HPDE6-E6E7 (cell line): ENCODE results near the gene TTLL10.
"Not testable (repeated sequence)": the region's sequence is repeated elsewhere in the genome, so short reads cannot be mapped to it uniquely, and the experiment has no call there.

Source experiments
- DNase-seq: peaks from one replicate; pipeline ENCODE4 v3.0.0; 2011; ENCODE audit warnings: missing footprints; ENCODE audit errors: extremely low spot score

Gene TTLL10

GRCh38 chr1:1171546-1172340, 1.9 kb upstream of the TTLL10 start:
- DNase-seq = no peak

DNA sequence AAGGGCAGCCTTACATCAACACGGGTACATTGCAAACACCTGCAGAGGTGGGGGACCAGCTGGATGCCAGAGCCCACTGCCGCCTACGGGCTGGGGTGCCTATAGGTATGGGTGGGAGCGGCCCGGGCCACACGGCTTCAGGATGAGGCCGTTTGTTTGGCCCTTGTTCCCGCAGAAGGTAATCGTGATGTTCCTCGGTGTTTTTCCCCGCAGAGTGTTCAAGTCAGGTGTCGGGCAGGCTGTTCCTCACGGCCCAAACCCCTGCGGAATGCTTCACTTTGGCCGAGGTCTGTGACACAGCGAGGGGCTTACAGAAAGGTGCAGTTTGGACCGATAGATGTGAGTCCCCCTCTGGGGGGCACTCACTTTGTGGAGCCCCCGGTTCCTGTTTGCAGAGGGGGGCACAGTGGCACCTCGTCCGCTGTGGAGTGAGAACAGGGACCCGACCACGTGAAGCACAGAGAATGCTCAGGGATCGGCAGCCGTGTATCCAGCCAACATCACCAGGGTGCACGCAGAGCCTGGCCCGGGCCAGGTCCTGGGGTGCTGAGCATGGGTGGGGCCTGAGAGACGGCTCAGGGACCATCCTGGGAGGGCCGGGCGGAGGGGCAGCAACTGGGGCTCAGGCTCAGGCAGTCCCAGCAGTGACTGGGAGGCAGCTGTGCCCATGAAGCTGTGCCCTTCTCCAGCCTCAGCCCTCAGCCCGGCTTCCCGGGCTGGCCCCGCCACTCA, 453 bp upstream of the TTLL10 start:
- DNase-seq = no peak

- no peak for DNase-seq
Measured at GRCh38 chr1:1175221-1176062, 1.8 kb downstream of the TTLL10 start.

DNA sequence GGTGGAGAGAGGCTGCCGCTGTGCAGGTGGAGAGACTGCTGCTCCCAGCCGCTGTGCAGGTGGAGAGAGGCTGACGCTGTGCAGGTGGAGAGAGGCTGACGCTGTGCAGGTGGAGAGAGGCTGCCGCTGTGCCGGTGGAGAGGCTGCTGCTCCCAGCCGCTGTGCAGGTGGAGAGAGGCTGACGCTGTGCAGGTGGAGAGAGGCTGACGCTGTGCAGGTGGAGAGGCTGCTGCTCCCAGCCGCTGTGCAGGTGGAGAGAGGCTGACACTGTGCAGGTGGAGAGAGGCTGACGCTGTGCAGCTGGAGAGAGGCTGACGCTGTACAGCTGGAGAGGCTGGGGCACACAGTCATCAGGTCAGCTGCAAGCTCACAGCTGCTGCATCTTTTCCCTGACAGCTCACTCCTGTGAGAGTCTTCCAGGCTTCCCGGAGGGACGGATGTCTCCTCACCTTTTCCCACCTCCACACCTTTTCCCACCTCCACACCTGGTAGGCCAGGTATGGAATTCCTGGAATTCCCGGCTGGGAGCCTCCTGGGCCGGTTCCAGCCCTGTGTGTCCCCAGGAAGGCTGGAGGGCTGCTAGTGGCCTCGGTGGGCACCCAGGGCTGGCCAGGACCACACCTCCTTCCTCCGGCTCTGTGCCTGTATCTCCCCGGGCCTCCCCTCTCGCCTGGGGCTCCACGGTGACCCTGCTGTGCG, 2.5 kb downstream of the TTLL10 start:
- not testable (repeated sequence) for DNase-seq

DNA sequence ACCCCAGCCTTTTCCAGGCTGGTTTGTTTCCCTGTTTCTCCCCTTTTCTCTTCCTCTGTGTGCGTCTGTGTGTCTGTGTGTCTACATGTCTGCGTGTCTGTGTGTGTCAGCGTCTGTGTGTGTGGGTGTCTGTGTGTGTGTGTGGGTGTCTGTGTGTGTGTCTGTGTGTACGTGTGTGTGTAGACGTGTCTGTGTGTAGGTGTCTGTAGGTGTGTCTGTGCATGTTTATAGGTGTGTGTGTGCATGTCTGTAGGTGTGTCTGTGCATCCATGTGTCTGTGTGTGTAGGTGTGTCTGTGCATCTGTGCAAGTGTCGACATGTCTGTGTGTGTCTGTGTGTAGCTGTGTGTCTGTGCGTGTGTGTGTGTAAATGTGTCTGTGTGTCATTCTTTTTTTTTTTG, 3.3 kb downstream of the TTLL10 start:
- DNase-seq = no peak

GRCh38 chr1:1177452-1178206, 3.9 kb downstream of the TTLL10 start:
- DNase-seq = no peak

GRCh38 chr1:1178794-1179331, 5.2 kb downstream of the TTLL10 start:
- no peak for DNase-seq

DNA sequence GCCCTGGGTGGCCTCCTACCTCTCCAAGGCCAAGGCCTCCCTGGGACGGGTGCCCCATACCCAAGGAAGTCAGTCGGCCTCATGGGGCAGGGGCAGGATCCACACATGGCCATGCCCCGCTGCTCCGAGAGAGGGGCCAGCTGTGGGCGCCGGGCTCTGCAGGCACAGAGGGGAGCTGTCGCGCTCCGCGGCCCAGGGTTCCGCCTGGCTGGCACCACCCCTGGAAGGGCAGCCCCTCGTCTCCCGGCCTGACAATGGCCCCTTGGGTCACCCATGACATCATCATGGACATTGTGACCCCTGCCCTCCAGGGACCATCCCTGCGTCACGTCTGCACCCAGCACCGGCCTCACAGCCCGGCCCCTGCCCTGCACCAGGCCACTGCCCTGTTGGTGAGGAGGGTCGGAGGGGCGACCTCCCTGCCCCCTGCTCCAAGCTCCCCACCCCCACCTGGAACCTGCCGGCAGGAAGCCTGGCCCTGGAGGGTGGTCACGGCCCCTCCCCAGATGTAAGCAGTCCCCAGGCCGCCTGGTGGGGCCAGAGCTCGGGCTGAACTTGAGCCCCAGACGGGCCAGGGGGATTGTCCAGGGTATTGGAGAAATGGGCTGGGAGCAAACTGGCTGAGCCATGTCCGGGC, 5.8 kb downstream of the TTLL10 start:
- no peak for DNase-seq

DNA sequence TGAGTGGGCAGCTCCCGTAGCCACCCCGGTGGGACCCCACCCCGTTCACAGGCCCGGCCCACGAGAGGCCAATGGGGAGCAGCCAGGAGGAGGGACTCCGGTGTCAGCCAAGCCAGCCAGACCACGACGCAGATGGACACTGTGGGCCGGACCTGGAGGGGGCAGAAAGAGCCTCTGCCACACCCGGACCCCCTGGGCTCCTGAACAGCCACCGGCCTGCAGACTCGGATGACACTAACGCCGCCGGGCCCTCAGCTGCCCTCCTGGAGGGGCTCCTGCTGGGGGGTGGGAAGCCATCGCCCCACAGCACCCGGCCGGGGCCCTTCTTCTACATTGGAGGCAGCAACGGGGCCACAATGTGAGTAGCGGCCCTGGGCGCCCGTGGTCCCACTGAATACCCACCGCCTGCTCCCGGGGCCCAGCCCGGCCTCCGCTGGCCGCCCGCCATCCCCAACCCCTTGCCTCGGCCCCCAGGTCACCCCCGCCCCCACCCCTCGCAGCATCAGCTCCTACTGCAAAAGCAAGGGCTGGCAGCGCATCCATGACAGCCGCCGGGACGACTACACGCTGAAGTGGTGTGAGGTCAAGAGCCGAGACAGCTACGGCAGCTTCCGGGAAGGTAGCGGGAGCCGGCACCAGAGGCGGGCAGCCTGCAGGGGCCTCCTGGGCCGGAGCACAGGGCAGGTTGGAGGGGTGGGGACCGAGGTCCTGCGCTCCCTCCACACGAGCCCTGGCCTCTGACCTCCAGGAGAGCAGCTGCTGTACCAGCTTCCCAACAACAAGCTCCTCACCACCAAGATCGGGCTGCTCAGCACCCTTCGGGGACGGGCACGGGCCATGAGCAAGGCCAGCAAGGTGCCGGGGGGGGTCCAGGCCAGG, 6.5 kb downstream of the TTLL10 start:
- no peak for DNase-seq

GRCh38 chr1:1181129-1181937, 7.7 kb downstream of the TTLL10 start:
- no peak for DNase-seq

DNA sequence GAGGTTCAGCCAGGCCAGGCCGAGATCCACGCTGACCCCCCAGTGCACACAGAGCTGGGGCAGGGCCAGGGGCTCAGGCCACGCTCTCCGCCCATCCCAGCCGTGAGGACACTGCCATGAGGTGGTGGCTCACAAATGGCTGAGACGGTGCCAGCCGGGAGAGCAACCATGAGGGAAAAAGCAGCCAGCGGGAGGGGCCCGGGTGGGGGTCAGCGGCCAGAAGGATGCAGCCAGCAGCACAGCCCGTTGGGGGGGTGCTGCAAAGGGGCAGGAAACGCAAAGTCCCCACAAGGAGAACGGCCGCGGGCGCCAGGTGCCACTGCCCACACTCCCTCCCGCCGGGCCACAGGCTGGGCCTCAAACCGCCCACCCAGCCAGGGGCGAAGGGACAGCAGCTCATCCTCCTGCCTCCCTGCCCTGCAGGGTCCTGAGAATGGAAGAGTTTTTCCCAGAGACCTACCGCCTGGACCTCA, 8.3 kb downstream of the TTLL10 start:
- DNase-seq = no peak

DNA sequence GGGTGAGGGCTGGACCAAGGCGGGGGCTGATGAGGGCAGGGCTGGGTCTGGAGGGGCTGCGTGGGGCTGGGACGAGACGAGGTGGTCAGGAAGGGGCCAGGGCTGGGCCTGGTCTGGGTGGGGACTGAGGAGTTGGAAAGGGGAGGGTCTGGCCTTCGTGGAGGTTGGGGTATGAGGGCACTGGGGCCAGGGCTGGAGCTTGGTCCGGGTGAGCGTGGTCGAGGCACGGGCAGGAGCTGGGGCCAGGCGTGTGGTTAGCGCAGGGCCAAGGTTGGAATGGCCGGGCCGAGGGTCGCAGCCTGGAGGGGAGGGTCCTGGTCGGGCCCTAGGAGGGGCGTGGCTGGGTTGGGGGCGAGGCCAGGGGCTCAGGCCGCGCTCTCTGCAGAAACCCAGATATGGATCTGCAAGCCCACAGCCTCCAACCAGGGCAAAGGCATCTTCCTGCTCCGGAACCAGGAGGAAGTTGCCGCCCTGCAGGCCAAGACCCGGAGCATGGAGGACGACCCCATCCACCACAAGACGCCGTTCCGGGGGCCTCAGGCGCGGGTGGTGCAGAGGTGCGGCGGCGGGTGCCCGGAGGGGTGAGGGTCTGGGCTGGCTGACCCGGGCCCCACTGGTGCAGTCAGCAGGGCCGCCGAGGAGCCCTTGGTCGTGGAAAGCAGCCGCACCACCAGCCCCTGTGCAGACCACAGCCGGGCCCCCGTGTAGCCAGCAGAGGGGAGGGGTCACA, 9.0 kb downstream of the TTLL10 start:
- no peak for DNase-seq

GRCh38 chr1:1183221-1183747, 9.6 kb downstream of the TTLL10 start:
- DNase-seq = no peak

DNA sequence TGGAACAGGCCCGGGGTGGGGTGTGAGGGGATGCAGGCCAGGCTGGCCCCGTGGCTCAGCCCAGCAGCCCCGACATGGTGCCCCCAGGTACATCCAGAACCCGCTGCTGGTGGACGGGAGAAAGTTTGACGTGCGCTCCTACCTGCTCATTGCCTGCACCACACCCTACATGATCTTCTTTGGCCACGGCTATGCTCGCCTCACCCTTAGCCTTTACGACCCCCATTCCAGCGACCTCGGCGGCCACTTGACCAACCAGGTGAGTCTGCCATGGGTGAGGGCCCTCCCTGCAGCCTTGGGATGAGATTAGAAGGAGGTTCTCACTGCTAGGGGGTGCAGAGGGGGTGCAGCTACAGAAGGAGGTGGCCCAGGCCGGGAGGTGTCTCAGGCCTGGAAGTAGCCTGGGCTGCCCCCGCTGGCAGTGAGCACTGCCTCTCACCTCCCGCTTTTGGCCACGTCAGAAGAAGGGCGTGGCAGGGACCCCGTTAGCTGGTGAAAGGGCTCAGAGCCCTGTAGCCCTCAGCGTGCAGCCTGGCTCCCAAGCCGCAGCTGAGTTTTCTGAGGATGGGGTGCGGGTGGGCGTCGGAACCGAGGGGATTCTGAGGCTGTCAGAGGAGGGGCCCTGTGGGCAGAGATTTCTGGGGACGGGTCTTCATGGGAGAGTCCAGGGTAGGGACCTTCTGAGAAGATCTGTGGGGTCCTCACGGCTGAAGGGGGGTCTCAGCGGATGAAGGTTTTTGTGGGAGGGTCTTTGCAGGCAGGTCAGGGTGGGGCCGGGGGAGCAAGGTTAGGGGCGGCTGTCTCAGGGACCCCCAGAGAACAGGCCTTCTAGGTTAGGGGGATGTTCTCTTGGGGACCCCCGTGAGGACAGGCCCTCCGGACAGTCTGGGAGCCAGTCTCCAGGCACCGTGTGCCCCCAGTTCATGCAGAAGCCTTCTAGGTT, 10.4 kb downstream of the TTLL10 start:
- DNase-seq = no peak

DNA sequence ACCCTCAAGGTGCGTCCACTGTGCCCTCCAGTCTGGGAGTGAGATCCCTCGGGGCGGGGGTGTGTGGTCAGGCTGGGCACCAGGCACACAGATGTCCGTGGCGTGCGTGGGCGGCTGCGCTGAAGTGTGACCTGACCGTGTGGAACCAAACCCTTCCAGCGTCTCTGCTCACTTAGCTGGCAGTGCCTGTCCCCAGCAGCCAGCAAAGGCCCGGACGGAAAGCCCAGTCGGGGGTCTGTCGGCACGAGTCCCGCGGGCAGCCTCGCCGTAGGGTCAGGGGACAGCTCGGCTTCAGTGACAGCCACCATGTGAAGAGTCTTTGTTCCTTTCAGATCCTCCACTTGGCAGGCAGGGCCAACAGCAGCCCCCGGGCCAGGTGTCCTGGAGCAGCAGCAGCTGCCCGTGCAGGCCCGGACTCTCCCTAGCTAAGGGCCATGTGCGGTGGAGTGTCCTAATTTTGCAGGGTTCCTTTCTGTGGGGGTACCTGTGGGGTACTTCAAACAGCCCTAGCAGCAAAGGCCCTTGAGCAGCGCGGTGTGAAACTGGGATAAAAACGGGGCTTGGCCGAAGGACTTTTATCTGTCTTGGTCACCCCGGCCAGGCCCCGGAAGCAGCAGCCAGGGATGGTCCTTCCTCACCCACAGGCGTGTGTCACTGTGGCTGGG, 11.6 kb downstream of the TTLL10 start:
- DNase-seq = no peak

- no peak for DNase-seq
Measured at GRCh38 chr1:1187938-1188337, 14.3 kb downstream of the TTLL10 start.
